ENCODE results near the gene PRSS8.
"Not testable (repeated sequence)": the region's sequence is repeated elsewhere in the genome, so short reads cannot be mapped to it uniquely, and the experiment has no call there.

PRSS8 gene

DNA sequence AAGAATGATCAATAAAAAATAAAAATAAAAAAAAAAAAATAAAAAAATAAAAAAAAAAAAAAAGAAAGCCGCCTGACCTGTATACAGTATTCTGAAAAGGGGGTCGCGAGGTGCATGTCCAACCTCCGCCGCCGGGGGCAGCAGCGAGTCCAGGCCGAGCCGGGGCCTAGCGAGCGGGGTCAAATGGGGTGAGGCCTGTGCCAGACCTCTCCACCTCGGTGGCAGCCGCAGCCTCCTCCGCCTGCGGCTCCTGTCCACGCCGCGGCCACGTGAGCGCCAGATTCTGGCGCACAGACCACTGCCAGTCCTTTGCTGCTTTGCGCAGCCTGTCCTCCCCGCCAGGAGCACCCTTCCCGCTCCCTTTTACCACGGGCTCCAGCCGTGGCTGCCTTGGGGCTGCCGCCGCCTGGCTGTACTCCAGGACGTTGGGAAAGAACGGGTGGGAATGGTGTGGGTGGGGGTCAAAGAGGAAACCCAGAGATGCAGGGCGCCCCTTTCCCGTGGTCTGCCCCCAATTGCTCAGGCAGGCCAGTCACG lies 29.8 kb downstream of the PRSS8 start:
- DNase-seq (ENCODE audit: low read depth, low spot score): peak; percentile 92

- DNase-seq (ENCODE audit: low read depth, low spot score): not testable (repeated sequence)
These were observed 34.5 kb downstream of the PRSS8 start for GRCh38 chr16:31100876-31101641.

GRCh38 chr16:31099860-31100638 lies 35.5 kb downstream of the PRSS8 start:
- DNase-seq (ENCODE audit: low read depth, low spot score): no peak

DNA sequence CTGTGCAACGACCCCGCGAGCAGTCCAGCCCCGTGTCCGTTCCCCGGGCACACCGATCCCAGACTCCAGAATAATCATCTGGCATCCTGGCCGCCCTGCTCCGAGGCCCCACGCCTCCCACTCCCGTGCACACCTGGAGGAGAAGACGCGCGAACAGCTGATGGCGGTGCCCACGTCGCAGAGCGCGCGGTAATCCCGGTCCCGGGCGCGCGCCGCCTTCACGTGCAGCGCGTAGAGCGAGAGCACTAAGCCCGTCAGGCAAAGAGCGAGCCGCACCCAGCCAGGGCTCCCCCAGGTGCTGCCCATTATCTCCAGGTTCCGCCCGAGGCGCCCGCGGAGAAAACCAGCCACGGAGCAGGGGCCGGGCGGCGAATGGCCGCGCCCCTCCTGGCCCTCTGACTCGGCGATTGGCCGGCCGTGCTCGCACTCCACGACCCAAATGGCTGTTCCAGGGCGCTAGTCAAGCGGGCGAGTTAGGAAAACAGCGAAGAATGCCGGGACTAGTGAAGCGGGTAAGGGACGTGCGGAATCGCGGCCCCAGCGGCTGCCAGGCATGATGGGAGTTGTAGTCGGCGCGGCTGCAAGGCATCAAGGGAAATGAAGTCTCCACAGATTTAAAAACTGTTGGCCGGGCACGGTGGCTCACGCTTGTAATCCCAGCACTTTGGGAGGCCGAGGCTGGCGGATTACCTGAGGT lies 41.0 kb downstream of the PRSS8 start, which contains the start of gene VKORC1:
Gene VKORC1, minus strand, starts transcription at position 374 of the 697 bp plus-strand sequence. Its CDS starts 68 bp downstream, at position 306.
- DNase-seq (ENCODE audit: low read depth, low spot score): peak; percentile 99

GRCh38 chr16:31094088-31094423 lies 41.5 kb downstream of the PRSS8 start:
- DNase-seq (ENCODE audit: low read depth, low spot score): peak; percentile 49

DNA sequence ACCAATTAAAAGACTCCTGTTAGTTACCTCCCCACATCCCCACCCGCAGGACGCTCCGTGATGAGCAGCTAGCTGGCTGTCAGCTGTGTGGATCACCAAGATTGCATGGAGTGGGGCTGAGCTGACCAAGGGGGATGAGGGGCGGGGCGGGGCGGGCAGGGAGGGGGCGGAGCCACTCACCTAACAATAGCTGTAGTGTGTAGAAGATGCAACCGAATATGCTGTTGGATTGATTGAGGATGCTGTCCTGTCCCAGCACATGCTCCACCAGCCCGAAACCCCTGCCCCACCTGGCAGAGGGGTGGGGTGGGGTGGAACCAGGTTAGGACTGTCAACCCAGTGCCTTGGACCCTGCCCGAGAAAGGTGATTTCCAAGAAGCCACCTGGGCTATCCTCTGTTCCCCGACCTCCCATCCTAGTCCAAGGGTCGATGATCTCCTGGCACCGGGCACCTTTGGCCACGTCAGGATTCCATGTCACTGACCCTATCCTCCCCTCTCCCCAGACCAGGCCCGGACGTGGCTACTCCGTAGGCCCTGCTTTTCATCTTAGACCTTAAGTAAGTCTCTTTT lies 42.3 kb downstream of the PRSS8 start:
- DNase-seq (ENCODE audit: low read depth, low spot score): peak; percentile 45

DNA sequence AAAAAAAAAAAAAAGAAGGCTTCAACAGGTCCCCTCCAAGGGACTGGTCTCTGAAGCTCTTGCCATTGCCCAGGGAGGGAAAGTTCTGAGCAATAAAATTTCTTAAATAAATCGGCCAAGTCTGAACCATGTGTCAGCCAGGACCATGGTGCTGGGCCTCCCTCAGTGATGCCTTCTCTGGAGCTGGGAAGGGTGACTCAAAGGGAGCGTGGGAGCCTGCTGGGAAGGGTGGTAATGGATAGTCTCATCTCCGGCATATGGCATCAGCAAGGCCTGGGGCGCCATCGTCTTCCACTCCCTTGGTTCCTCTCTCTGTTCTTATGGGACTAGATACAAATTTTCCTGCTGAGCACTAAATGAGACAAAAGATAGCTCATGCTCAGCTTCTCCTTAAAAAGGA lies 43.2 kb downstream of the PRSS8 start:
- DNase-seq (ENCODE audit: low read depth, low spot score): no peak

DNA sequence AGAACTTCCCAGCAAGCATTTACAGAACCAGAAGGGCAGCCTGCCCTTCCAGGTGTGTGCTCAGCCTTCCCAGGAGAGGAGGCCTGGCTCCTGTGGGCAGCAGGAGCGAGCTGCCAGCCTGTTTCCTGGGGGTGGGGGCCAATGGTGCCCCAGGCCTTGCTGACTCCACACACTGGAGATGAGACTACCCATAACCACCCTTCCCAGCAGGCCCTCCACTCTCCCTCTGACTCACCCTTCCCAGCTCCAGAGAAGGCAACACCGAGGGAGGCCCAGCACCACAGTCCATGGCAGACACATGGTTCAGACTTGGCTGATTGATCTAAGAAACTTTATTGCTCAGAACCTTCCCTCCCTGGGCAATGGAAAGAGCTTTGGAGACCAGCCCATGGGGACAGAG lies 45.0 kb downstream of the PRSS8 start:
- no peak for DNase-seq (ENCODE audit: low read depth, low spot score)

- no peak for DNase-seq (ENCODE audit: low read depth, low spot score)
These were observed 46.3 kb downstream of the PRSS8 start for GRCh38 chr16:31089199-31089598.

DNA sequence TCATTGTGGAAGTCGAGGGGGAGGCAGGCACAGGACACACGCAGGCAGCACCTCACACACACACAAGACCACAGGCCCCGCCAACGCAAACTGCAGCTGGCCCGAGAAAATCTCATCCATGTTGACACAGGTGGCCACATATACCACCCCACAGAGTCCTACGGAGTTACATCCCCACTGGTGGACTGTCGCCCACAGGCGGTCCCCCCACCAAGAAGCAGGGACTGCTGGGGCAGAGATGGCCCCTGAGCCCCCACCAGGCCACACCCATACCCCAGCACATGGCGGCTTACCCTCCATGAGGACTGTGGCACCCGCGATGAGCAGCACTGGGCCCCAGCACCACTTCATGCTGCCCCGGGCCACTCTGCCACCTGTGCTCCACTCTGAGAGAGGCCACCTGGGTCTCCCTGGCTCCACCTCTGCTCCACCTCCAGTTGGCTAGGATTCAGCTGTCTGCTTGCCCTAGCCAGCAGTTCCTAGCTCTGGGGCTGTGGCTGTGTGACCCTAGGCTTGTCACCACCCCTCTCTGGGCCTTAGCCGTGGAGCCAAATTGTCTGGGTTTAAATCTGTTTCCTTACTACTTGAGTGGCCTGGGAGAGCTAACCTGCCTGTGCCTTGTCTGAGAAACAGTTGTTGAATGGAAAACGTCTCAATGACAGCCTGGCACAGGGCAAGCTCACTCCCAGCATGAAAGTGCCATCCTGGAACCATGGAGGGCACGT lies 46.9 kb downstream of the PRSS8 start, which contains the start of gene PRSS53:
Gene PRSS53, minus strand, starts transcription at position 485 of the 725 bp plus-strand sequence. Its CDS starts 134 bp downstream, at position 351.
- no peak for DNase-seq (ENCODE audit: low read depth, low spot score)

- no peak for DNase-seq (ENCODE audit: low read depth, low spot score)
These were observed 47.6 kb downstream of the PRSS8 start for GRCh38 chr16:31087971-31088370.

DNA sequence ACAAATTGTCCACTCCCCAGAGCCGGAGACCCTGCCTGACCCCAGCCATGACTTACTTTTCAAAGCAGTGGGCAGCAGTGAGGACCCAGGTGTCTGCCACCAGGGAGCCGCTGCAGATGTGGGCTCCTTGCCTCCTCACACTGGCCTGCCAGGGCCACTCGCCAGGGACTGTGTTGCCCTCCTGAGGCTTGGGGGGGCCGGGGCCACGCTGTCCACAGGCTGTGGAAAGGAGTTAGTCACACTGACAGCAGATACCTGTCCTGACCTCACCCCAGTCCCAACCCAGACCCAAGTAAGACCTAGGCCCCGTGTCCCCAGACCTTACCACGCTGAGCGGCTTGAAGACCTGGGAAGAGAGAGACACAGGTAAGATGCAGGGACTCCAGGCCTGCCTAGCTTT lies 48.0 kb downstream of the PRSS8 start:
- DNase-seq (ENCODE audit: low read depth, low spot score): no peak

- no peak for DNase-seq (ENCODE audit: low read depth, low spot score)
These were observed 49.0 kb downstream of the PRSS8 start for GRCh38 chr16:31086629-31086906.

- DNase-seq (ENCODE audit: low read depth, low spot score): no peak
These were observed 49.5 kb downstream of the PRSS8 start for GRCh38 chr16:31085873-31086628.

DNA sequence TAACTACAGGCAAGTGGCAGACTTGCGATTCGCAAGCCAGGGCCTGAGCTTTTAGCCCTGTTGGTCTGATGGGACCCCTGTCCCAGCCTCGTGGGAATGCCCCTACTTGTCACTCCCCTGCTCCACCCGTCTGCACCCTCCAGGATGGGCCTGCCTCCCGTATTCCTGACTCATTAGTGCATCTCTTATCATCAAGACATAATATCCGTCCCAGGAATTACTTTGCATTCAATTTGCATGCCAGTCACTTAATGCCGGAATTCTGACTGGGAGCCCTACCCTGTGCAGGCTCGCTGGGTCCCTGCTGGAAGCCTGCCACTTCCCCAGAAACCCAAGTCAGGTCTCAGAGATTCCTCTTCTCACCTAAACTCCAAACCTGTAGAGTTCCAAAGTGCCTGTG lies 50.1 kb downstream of the PRSS8 start:
- no peak for DNase-seq (ENCODE audit: low read depth, low spot score)

GRCh38 chr16:31084584-31085302 lies 50.8 kb downstream of the PRSS8 start:
- no peak for DNase-seq (ENCODE audit: low read depth, low spot score)

DNA sequence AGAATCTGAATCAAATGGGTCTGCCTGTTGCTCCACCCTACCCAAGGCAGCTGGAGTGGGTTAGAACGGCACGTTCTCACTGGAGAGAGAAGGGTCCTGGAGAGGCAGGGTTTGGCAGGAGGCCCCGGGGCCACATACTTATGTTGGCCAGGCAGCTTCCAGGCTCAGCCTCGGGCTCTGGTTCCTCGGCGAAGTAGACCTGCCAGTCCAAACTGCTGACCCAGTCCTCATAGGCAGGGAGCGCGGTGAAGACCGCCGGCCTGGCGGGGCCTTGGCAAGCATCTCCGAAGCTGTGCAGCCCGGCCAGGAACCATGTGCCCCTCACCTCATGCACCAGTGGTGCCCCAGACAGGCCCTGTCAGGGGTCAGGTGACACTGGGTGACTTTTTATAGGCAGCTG lies 51.5 kb downstream of the PRSS8 start:
- no peak for DNase-seq (ENCODE audit: low read depth, low spot score)

- no peak for DNase-seq (ENCODE audit: low read depth, low spot score)
These were observed 52.0 kb downstream of the PRSS8 start for GRCh38 chr16:31083556-31083955.

GRCh38 chr16:31083081-31083480 lies 52.4 kb downstream of the PRSS8 start:
- no peak for DNase-seq (ENCODE audit: low read depth, low spot score)
